GM15510 (cell line): Measurements from ENCODE around the gene ADAMTSL1.

Experiments used
- POLR2A ChIP-seq: IDR thresholded peaks from 3 replicates; pipeline ENCODE4 v1.6.1; 2011; ENCODE audit warnings: borderline replicate concordance; ENCODE audit not compliant: insufficient read length; ENCODE audit errors: extremely low read depth

ADAMTSL1 gene

GRCh38 chr9:18893491-18893890 lies 419.5 kb downstream of the ADAMTSL1 start:
- no peak for TF ChIP-seq POLR2A

- TF ChIP-seq POLR2A: no peak
These were observed 422.1 kb downstream of the ADAMTSL1 start for GRCh38 chr9:18896004-18896403.

GRCh38 chr9:18896531-18897179 lies 422.7 kb downstream of the ADAMTSL1 start:
- TF ChIP-seq POLR2A: no peak

- no peak for TF ChIP-seq POLR2A
These were observed 429.5 kb downstream of the ADAMTSL1 start for GRCh38 chr9:18903450-18903849.

- no peak for TF ChIP-seq POLR2A
These were observed 431.3 kb downstream of the ADAMTSL1 start for GRCh38 chr9:18905028-18905882.

- TF ChIP-seq POLR2A: no peak
These were observed 432.1 kb downstream of the ADAMTSL1 start for GRCh38 chr9:18905883-18906629.

GRCh38 chr9:18906656-18907395 lies 432.9 kb downstream of the ADAMTSL1 start:
- TF ChIP-seq POLR2A: no peak

GRCh38 chr9:18907927-18908625 lies 434.1 kb downstream of the ADAMTSL1 start:
- no peak for TF ChIP-seq POLR2A

- TF ChIP-seq POLR2A: no peak
These were observed 435.4 kb downstream of the ADAMTSL1 start for GRCh38 chr9:18909140-18910018.

- no peak for TF ChIP-seq POLR2A
These were observed 436.5 kb downstream of the ADAMTSL1 start for GRCh38 chr9:18910435-18910834.

GRCh38 chr9:18910916-18911315 lies 437.0 kb downstream of the ADAMTSL1 start:
- TF ChIP-seq POLR2A: no peak

GRCh38 chr9:18911714-18912342 lies 437.9 kb downstream of the ADAMTSL1 start:
- no peak for TF ChIP-seq POLR2A
